ENCODE results near the gene PPP6R3.
A peak's percentile ranks its signal among the peaks of the same experiment; 100 is the strongest.

The PPP6R3 gene

DNA sequence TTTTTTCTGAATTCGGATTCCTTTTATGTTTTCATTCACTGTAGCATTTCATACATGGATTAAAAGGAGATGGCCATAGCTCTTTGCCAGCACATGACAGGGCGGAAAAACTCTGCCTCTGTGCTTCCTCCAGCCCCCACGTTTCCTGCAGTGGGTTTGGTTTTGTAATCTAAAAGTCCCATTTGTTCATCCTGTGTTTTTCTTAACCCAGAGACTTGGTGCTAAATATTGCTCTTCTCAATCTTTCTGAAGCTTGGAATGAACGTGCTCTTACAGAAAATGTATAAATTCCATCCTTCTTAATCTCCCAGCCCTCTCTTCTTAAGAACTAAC is 89.9 kb downstream of the PPP6R3 start:
- TF ChIP-seq, protein P1, sequence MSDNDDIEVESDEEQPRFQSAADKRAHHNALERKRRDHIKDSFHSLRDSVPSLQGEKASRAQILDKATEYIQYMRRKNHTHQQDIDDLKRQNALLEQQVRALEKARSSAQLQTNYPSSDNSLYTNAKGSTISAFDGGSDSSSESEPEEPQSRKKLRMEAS (IDR thresholded peaks at IDR 0.05; ENCODE audit: low read depth, low read length), result peak; percentile 70
- TF ChIP-seq MYC (IDR thresholded peaks at IDR 0.05; ENCODE audit: low read depth, low read length) (peak; percentile 73), POLR2A (IDR thresholded peaks at IDR 0.05; ENCODE audit: extremely low read depth, insufficient read length) (no peak)
- no peak overlapping the region for H3K4me3 ChIP-seq (ENCODE audit: low read depth, low read length)
- peak; percentile 69 for DNase-seq (ENCODE audit: low read depth)

DNA sequence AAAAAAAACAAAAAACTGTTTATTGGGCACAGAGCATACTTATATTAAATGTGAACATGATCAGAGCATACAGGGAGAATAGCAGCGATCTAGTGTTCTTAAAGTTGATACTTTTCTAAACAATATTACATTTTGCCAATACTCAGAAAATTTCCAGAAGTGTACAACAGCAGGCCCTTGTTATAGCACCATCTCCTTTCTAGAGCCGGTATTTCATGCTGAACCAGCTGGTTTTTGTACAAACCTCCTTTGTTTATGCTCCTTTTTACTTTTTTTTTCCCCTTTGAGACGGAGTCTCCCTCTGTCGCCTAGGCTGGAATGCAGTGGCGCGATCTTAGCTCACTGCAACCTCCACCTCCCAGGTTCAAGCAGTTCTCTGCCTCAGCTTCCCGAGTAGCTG is 90.7 kb downstream of the PPP6R3 start:
- no peak for DNase-seq (ENCODE audit: low read depth)
- H3K4me3 ChIP-seq (ENCODE audit: low read depth, low read length), result no peak overlapping the region
- TF ChIP-seq, protein P1 (IDR thresholded peaks at IDR 0.05; ENCODE audit: low read depth, low read length), result no peak
- no peak for TF ChIP-seq MYC (IDR thresholded peaks at IDR 0.05; ENCODE audit: low read depth, low read length)
- TF ChIP-seq, protein P2, sequence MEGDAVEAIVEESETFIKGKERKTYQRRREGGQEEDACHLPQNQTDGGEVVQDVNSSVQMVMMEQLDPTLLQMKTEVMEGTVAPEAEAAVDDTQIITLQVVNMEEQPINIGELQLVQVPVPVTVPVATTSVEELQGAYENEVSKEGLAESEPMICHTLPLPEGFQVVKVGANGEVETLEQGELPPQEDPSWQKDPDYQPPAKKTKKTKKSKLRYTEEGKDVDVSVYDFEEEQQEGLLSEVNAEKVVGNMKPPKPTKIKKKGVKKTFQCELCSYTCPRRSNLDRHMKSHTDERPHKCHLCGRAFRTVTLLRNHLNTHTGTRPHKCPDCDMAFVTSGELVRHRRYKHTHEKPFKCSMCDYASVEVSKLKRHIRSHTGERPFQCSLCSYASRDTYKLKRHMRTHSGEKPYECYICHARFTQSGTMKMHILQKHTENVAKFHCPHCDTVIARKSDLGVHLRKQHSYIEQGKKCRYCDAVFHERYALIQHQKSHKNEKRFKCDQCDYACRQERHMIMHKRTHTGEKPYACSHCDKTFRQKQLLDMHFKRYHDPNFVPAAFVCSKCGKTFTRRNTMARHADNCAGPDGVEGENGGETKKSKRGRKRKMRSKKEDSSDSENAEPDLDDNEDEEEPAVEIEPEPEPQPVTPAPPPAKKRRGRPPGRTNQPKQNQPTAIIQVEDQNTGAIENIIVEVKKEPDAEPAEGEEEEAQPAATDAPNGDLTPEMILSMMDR (IDR thresholded peaks at IDR 0.05; ENCODE audit: low read depth, low read length), result no peak
- TF ChIP-seq POLR2A (IDR thresholded peaks at IDR 0.05; ENCODE audit: extremely low read depth, insufficient read length), result no peak

DNA sequence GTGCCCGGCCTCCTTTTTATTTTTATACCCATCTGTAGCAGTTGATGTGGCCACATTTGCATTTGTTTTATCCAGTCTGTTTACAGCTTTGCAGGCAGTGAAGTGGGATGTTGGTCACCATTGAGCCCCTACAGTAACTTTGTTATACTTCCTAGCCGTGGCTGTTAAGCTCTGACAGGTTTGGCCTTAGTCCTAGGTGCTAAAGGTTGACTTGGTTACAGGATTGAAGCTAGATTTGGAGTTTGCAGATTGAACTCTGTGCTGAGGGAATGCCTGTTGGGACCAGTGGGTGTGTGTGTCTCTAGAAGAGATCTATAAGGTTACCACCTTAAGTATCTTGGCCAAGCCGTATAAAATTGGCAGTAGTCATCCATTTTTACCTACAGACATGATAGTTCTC is 91.2 kb downstream of the PPP6R3 start:
- H3K4me3 ChIP-seq (ENCODE audit: low read depth, low read length), result no peak overlapping the region
- TF ChIP-seq POLR2A (IDR thresholded peaks at IDR 0.05; ENCODE audit: extremely low read depth, insufficient read length) (no peak), MYC (IDR thresholded peaks at IDR 0.05; ENCODE audit: low read depth, low read length) (no peak)
- TF ChIP-seq, protein P2 (IDR thresholded peaks at IDR 0.05; ENCODE audit: low read depth, low read length), result no peak
- TF ChIP-seq, protein P1 (IDR thresholded peaks at IDR 0.05; ENCODE audit: low read depth, low read length), result no peak
- DNase-seq (ENCODE audit: low read depth), result no peak

DNA sequence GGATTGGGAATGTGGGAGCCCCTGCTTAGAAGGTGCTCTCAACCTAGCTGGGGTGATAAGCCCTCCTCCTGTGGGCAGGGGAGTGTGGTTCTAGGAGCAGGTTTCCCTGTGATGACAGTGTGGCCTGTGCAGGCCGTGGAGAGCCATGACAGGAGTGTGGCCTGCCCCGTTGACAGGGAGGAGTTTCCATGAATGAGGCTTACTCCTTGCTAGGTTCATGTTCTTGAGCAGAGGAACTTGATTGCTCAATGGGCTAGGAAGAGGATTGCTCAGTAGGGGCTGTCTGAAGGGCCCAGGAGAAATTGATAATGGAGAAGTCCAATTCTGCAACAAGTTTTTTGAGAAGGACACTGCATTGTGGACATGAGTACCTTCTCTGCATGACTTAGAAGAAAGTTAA is 92.0 kb downstream of the PPP6R3 start:
- no peak overlapping the region for H3K4me3 ChIP-seq (ENCODE audit: low read depth, low read length)
- TF ChIP-seq POLR2A (IDR thresholded peaks at IDR 0.05; ENCODE audit: extremely low read depth, insufficient read length), result no peak
- TF ChIP-seq, protein P1 (IDR thresholded peaks at IDR 0.05; ENCODE audit: low read depth, low read length), result no peak
- no peak for TF ChIP-seq MYC (IDR thresholded peaks at IDR 0.05; ENCODE audit: low read depth, low read length)
- TF ChIP-seq, protein P2 (IDR thresholded peaks at IDR 0.05; ENCODE audit: low read depth, low read length), result no peak
- DNase-seq (ENCODE audit: low read depth), result peak; percentile 75

DNA sequence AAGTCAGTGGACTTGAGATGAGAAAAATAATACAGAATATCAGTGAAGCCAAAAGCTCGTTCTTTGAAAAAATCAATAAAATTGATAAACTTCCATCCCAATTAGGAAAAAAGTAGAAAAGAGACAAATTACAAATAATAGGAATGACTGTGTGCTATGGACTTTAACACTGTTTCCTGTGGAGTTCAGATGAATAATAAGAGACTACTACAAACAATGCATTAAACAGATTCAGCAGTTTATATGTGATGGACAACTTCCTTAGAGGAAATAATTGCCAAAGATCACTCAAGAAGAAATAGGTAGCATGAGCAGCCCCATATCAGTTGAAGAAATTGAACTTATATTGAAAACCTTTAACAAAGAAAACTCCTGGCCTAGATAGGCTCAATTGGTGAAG is 99.7 kb downstream of the PPP6R3 start:
- no peak for DNase-seq (ENCODE audit: low read depth)
- no peak overlapping the region for H3K4me3 ChIP-seq (ENCODE audit: low read depth, low read length)
- TF ChIP-seq POLR2A (IDR thresholded peaks at IDR 0.05; ENCODE audit: extremely low read depth, insufficient read length), result no peak
- TF ChIP-seq, protein P1 (IDR thresholded peaks at IDR 0.05; ENCODE audit: low read depth, low read length), result no peak

DNA sequence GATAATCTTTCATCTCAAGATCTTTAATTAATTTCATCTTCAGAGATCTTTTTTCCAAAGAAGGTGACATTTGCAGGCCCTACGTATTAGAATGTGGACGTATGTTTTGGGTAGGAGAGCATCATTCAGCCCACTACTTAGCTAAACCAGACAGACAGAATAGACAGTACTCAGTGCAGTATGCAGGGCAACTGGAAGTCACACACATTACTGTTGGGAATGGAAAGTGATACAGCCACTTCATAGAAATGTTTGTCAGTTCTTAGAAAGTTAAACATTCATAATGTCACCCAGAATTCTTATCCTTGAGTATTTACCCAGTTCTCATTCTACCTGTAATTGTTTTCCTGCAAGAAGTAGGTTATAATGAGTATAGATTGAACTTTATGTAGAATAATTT is 102.9 kb downstream of the PPP6R3 start:
- H3K4me3 ChIP-seq (ENCODE audit: low read depth, low read length), result no peak overlapping the region
- no peak for DNase-seq (ENCODE audit: low read depth)
- TF ChIP-seq, protein P2 (IDR thresholded peaks at IDR 0.05; ENCODE audit: low read depth, low read length), result no peak
- no peak for TF ChIP-seq MYC (IDR thresholded peaks at IDR 0.05; ENCODE audit: low read depth, low read length)
- TF ChIP-seq POLR2A (IDR thresholded peaks at IDR 0.05; ENCODE audit: extremely low read depth, insufficient read length), result no peak
- TF ChIP-seq, protein P1 (IDR thresholded peaks at IDR 0.05; ENCODE audit: low read depth, low read length), result no peak

DNA sequence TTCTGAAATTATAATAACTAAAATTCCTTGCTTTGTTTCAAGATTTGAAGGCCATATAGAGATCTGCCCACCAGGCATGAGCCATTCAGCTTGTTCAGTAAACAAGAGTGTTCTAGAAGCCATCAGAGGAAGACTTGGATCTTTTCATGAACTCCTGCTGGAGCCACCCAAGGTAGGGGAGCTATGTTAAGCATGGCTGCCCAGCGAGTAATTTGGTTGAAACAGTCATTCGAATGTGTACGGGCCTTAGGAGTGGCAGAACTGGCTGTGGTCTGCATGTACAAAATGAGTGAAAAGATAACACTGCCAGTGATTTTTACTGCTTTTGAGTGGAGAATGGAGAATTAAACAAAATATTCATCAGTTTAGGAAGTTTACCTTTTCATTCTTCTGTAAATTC is 103.7 kb downstream of the PPP6R3 start:
- TF ChIP-seq, protein P1 (IDR thresholded peaks at IDR 0.05; ENCODE audit: low read depth, low read length), result no peak
- no peak for TF ChIP-seq POLR2A (IDR thresholded peaks at IDR 0.05; ENCODE audit: extremely low read depth, insufficient read length)
- TF ChIP-seq, protein P2 (IDR thresholded peaks at IDR 0.05; ENCODE audit: low read depth, low read length), result no peak
- no peak for TF ChIP-seq MYC (IDR thresholded peaks at IDR 0.05; ENCODE audit: low read depth, low read length)
- no peak for DNase-seq (ENCODE audit: low read depth)
- no peak overlapping the region for H3K4me3 ChIP-seq (ENCODE audit: low read depth, low read length)
